IMR-90 (cell line): Measurements from ENCODE around the gene FAM98C. TPM values are rescaled to one million over a fixed set of nuclear protein-coding genes. Genes with fewer than 3 reads are reported as not detected.
A peak's percentile ranks its signal among the peaks of the same experiment; 100 is the strongest.

Experiments
- ATAC-seq: fragments of 200-7000 bp; cut with Tn5 transposase; 2 replicates; pipeline ENCODE4 v1.9.1; 2020; ENCODE audit warnings: low read depth, mild to moderate bottlenecking, moderate library complexity
- BruUV-seq: library from RNA; stranded (reverse); fragments of 400-500 nt; replicated peaks from 2 replicates; lab custom pipeline; 2021; lab: Mats Ljungman, UMichigan
- CTCF ChIA-PET: fragments of 300-600 bp; formaldehyde crosslinking; extraction: SDS; loops from one replicate; lab custom pipeline; 2021; ENCODE audit warnings: antibody characterized with exemption; lab: Yijun Ruan, JAX
- POLR2A ChIA-PET: fragments of 300-600 bp; sonication (Branson Sonifier 250); formaldehyde crosslinking; loops from one replicate; lab custom pipeline; 2022; ENCODE audit warnings: antibody characterized with exemption; ENCODE audit not compliant: unreplicated experiment; lab: Charles Lee
- DNase-seq: peaks from one replicate; pipeline ENCODE4 v3.0.0; 2013
- H2AFZ ChIP-seq: replicated peaks from 2 replicates; pipeline ENCODE3; 2013; ENCODE audit warnings: low read length, mild to moderate bottlenecking; ENCODE audit not compliant: poor library complexity
- H2AK5ac ChIP-seq: 2 replicates; pipeline ENCODE4 v1.6.1; 2013; ENCODE audit warnings: low read depth, low read length, inconsistent platforms
- H2AK9ac ChIP-seq: replicated peaks from 2 replicates; pipeline ENCODE3; 2013; ENCODE audit warnings: mild to moderate bottlenecking, low read depth, low read length, moderate library complexity; ENCODE audit not compliant: poor library complexity
- H2BK120ac ChIP-seq: 2 replicates; pipeline ENCODE4 v1.6.1; 2013; ENCODE audit warnings: low read depth, low read length, inconsistent platforms
- H2BK15ac ChIP-seq: 3 replicates; pipeline ENCODE4 v1.6.1; 2013; ENCODE audit warnings: low read depth, low read length, inconsistent platforms
- H2BK20ac ChIP-seq: 2 replicates; pipeline ENCODE4 v1.6.1; 2013; ENCODE audit warnings: low read depth, mild to moderate bottlenecking, inconsistent platforms, low read length, moderate library complexity
- H2BK5ac ChIP-seq: 2 replicates; pipeline ENCODE4 v1.6.1; 2013; ENCODE audit warnings: mild to moderate bottlenecking, low read depth, low read length, inconsistent platforms; ENCODE audit not compliant: poor library complexity, severe bottlenecking
- H3K14ac ChIP-seq: replicated peaks from 2 replicates; pipeline ENCODE4 v1.6.1; 2013; ENCODE audit warnings: low read depth, low read length, inconsistent platforms
- H3K18ac ChIP-seq: 2 replicates; pipeline ENCODE4 v1.6.1; 2013; ENCODE audit warnings: low read depth, low read length, control low read depth
- H3K23ac ChIP-seq: 2 replicates; pipeline ENCODE4 v1.6.1; 2013; ENCODE audit warnings: low read depth, low read length, inconsistent platforms
- H3K27ac ChIP-seq: 2 replicates; pipeline ENCODE4 v1.5.1; 2013; ENCODE audit warnings: mild to moderate bottlenecking, control low read depth, low read length; ENCODE audit not compliant: insufficient read depth
- H3K27me3 ChIP-seq: 2 replicates; pipeline ENCODE4 v1.6.1; 2013; ENCODE audit warnings: low read length; ENCODE audit not compliant: control insufficient read depth, insufficient read depth
- H3K36me3 ChIP-seq: 2 replicates; pipeline ENCODE4 v1.6.1; 2013; ENCODE audit warnings: low read length, mixed read lengths; ENCODE audit not compliant: control insufficient read depth, insufficient read depth
- H3K4ac ChIP-seq: 2 replicates; pipeline ENCODE4 v1.6.1; 2013; ENCODE audit warnings: low read depth, low read length, inconsistent platforms
- H3K4me1 ChIP-seq: 2 replicates; pipeline ENCODE4 v1.6.1; 2013; ENCODE audit warnings: low read length, mixed read lengths; ENCODE audit not compliant: control insufficient read depth, insufficient read depth
- H3K4me2 ChIP-seq: 2 replicates; pipeline ENCODE4 v1.6.1; 2013; ENCODE audit warnings: low read depth, mild to moderate bottlenecking, control low read depth, low read length, moderate library complexity
- H3K4me3 ChIP-seq: 2 replicates; pipeline ENCODE4 v1.5.1; 2013; ENCODE audit warnings: low read depth, mild to moderate bottlenecking, control low read depth, low read length, moderate library complexity; ENCODE audit not compliant: insufficient read depth
- H3K56ac ChIP-seq: 2 replicates; pipeline ENCODE4 v1.6.1; 2013; ENCODE audit warnings: low read length, inconsistent platforms; ENCODE audit not compliant: insufficient read depth; ENCODE audit errors: extremely low read depth
- H3K79me1 ChIP-seq, 2 experiments: 2 replicates each; pipeline ENCODE4 v1.6.1; 2013; ENCODE audit warnings: low read length in 2 of 2, inconsistent platforms in 1 of 2, low read depth in 1 of 2
- H3K9ac ChIP-seq: 2 replicates; pipeline ENCODE4 v1.6.1; 2013; ENCODE audit warnings: low read depth, low read length, control low read depth
- H3K9me1 ChIP-seq: 2 replicates; pipeline ENCODE4 v1.6.1; 2013; ENCODE audit warnings: low read length, inconsistent platforms; ENCODE audit not compliant: insufficient read depth
- H3K9me3 ChIP-seq: 2 replicates; pipeline ENCODE4 v1.6.1; 2013; ENCODE audit warnings: low read length; ENCODE audit not compliant: control insufficient read depth, insufficient read depth
- H4K20me1 ChIP-seq: 2 replicates; pipeline ENCODE4 v1.6.1; 2013; ENCODE audit warnings: low read length, inconsistent platforms; ENCODE audit not compliant: insufficient read depth
- H4K5ac ChIP-seq: 2 replicates; pipeline ENCODE4 v1.6.1; 2013; ENCODE audit warnings: mild to moderate bottlenecking, low read depth, low read length, control low read depth
- H4K8ac ChIP-seq, 2 experiments: 2 replicates each; pipeline ENCODE4 v1.6.1; 2013; ENCODE audit warnings: low read depth in 2 of 2, low read length in 2 of 2, control low read depth in 1 of 2, inconsistent platforms in 1 of 2
- H4K91ac ChIP-seq: 2 replicates; pipeline ENCODE4 v1.6.1; 2013; ENCODE audit warnings: low read depth, low read length, inconsistent platforms; ENCODE audit not compliant: insufficient read depth
- BHLHE40 ChIP-seq: fragments of 150-350 bp; IDR thresholded peaks from 2 replicates; pipeline ENCODE4 v1.6.1; 2016; ENCODE audit warnings: mild to moderate bottlenecking, low read depth, low read length
- CEBPB ChIP-seq: IDR thresholded peaks from 2 replicates; pipeline ENCODE4 v1.6.1; 2012; ENCODE audit warnings: low read depth, low read length, improper control_type of control experiment
- CHD1 ChIP-seq: IDR thresholded peaks from 2 replicates; pipeline ENCODE4 v1.6.1; 2012; ENCODE audit warnings: low read depth, low read length, improper control_type of control experiment
- FOS ChIP-seq: fragments of 150-350 bp; IDR thresholded peaks from 2 replicates; pipeline ENCODE4 v1.6.1; 2016; ENCODE audit warnings: low read depth, low read length
- MAFK ChIP-seq: IDR thresholded peaks from 2 replicates; pipeline ENCODE4 v1.6.1; 2012; ENCODE audit warnings: low read depth, low read length, improper control_type of control experiment
- MXI1 ChIP-seq: IDR thresholded peaks from 2 replicates; pipeline ENCODE4 v1.6.1; 2012; ENCODE audit warnings: low read depth, mild to moderate bottlenecking, low read length, moderate library complexity, borderline replicate concordance
- NFE2L2 ChIP-seq: fragments of 150-350 bp; IDR thresholded peaks from 2 replicates; pipeline ENCODE4 v1.6.1; 2016; ENCODE audit warnings: low read depth, mild to moderate bottlenecking, low read length
- POLR2A ChIP-seq: IDR thresholded peaks from 2 replicates; pipeline ENCODE4 v1.6.1; 2012; ENCODE audit warnings: mild to moderate bottlenecking, low read depth, low read length
- RCOR1 ChIP-seq: IDR thresholded peaks from 2 replicates; pipeline ENCODE4 v1.6.1; 2012; ENCODE audit warnings: mild to moderate bottlenecking, low read length, improper control_type of control experiment; ENCODE audit not compliant: insufficient replicate concordance
- RFX5 ChIP-seq: IDR thresholded peaks from 2 replicates; pipeline ENCODE4 v1.8.0; 2012; ENCODE audit warnings: low read depth, mild to moderate bottlenecking, low read length, moderate library complexity
- SMC3 ChIP-seq: fragments of 150-350 bp; IDR thresholded peaks from 2 replicates; pipeline ENCODE4 v1.6.1; 2016; ENCODE audit warnings: low read depth, mild to moderate bottlenecking, antibody characterized with exemption, low read length, moderate library complexity
- WGBS, 2 experiments: methylation state at CpG; one replicate each; pipeline versions ENCODE4 v1.1.5 to v1.1.7; 2013; ENCODE audit warnings: missing lambda C conversion rate in 2 of 2; ENCODE audit not compliant: insufficient read length in 1 of 2; ENCODE audit errors: extremely low coverage in 2 of 2; 5-methylcytosine and 5-hydroxymethylcytosine counted together
- dilution Hi-C: fragments of 300-500 bp; cut with HindIII; formaldehyde crosslinking; loops from one replicate; pipeline ENCODE4 v1.14.3; 2018; ENCODE audit warnings: low sequenced_read_pairs; ENCODE audit not compliant: unreplicated experiment
- in situ Hi-C: fragments of 300-500 bp; cut with MboI; formaldehyde crosslinking; loops from 3 replicates; pipeline ENCODE4 v1.14.3; 2019; ENCODE audit warnings: low sequenced_read_pairs, inconsistent platforms, mixed read lengths
- intact Hi-C: fragments of 100-400 bp; cut with micrococcal nuclease; formaldehyde crosslinking; loops from 2 replicates; pipeline ENCODE4 v1.10.0; 2022
- polyA plus RNA-seq, 3 experiments: library from polyadenylated mRNA; depleted of rRNA; stranded (reverse); fragments of >200 nt; gene quantifications; 2 replicates each; pipeline ENCODE4 v1.2.3, GENCODE V29; 2012; ENCODE audit warnings: low replicate concordance in 1 of 3
- total RNA-seq: library from RNA; depleted of rRNA; stranded (reverse); fragments of >200 nt; gene quantifications from 2 replicates; pipeline ENCODE4 v1.2.3, GENCODE V29; 2012
- TF ChIP-seq, protein P1 (sequence below): fragments of 150-350 bp; IDR thresholded peaks from 2 replicates; pipeline ENCODE4 v1.6.1; 2017; ENCODE audit warnings: mild to moderate bottlenecking, antibody characterized with exemption, low read length, low read depth
- TF ChIP-seq, protein P2 (sequence below): fragments of 150-350 bp; IDR thresholded peaks from 2 replicates; pipeline ENCODE4 v1.6.1; 2016; ENCODE audit warnings: low read depth, mild to moderate bottlenecking, low read length, moderate library complexity, borderline replicate concordance

FAM98C gene
- total and polyA plus RNA-seq, 2 of the 4 experiments (the other 2 are of a cell fraction): 3.6 to 17.9 TPM

- H2AFZ ChIP-seq: peak overlapping the region; percentile 61
- in situ Hi-C loops: no loop called here
- H3K27me3 ChIP-seq: no peaks in the 10 kb centered on the region
- DNase-seq: no peak
- H2AK9ac ChIP-seq: peak overlapping the region; percentile 98
- BruUV-seq: no TSS peak
- H2AK5ac ChIP-seq: peak overlapping the region; percentile 100
- dilution Hi-C loops: no loop called here
- peaks cover 11 to 36% of the 10 kb centered on the region in 2 experiments; a peak in 3 of 4 replicates for H3K79me1 ChIP-seq
- H3K56ac ChIP-seq: no peak overlapping the region
- no peaks in the 10 kb centered on the region for H3K9me3 ChIP-seq
- H4K5ac ChIP-seq: peak overlapping the region; percentile 82
- H3K4me1 ChIP-seq: peaks cover 4% of the 10 kb centered on the region
- H2BK15ac ChIP-seq: peak overlapping the region; percentile 93
- no peak for ATAC-seq
- peaks cover 8% of the 10 kb centered on the region for H4K20me1 ChIP-seq
- peak overlapping the region; percentile 73 for H3K27ac ChIP-seq
- peak overlapping the region; percentile 89 for H2BK120ac ChIP-seq
- H3K18ac ChIP-seq: peak overlapping the region; percentile 43; the same call in 1 of the 2 replicates
- H3K14ac ChIP-seq: peak overlapping the region; percentile 95
- H3K23ac ChIP-seq: peak overlapping the region; percentile 89
- H3K4me3 ChIP-seq: peak overlapping the region; percentile 67
- intact Hi-C loops: loop anchor here (2.0 to 5.0 kb wide), 2 partner anchors 15 to 158 kb away; partner anchors contain the start of gene PSMD8
- peaks cover 7% of the 10 kb centered on the region for H3K9me1 ChIP-seq
- H2BK5ac ChIP-seq: peak overlapping the region; percentile 54
- WGBS, 2 experiments: 39% methylated on average over 8 of the region's 22 CpGs; no CpG with 5 or more reads in 1 of the 2 experiments
- peaks cover 16% of the 10 kb centered on the region for H3K36me3 ChIP-seq
- peak overlapping the region; percentile 97 for H3K4ac ChIP-seq
- ChIA-PET CTCF (interaction anchor here (0.7 to 1.0 kb wide), 2 partner anchors 13 to 30 kb away, joined by 4 to 5 read pairs; partner anchors contain the start of gene FAM98C), POLR2A (interaction anchor here (0.5 to 1.5 kb wide), 5 partner anchors 13 to 946 kb away, joined by 3 to 6 read pairs (median 3); partner anchors contain the start of gene FAM98C)
- peak overlapping the region; percentile 92 for H2BK20ac ChIP-seq
- peak overlapping the region; percentile 49 for H3K9ac ChIP-seq
- peak overlapping the region; percentile 83 to 96 for H4K8ac ChIP-seq
- peak overlapping the region; percentile 96 for H4K91ac ChIP-seq
- peak overlapping the region; percentile 70 for H3K4me2 ChIP-seq
- TF ChIP-seq SMC3: no peak
- TF ChIP-seq POLR2A: no peak
- TF ChIP-seq CEBPB: no peak
- TF ChIP-seq MXI1: no peak
- no peak for TF ChIP-seq BHLHE40
- TF ChIP-seq CHD1: no peak
- TF ChIP-seq MAFK: no peak
- TF ChIP-seq, protein P1, sequence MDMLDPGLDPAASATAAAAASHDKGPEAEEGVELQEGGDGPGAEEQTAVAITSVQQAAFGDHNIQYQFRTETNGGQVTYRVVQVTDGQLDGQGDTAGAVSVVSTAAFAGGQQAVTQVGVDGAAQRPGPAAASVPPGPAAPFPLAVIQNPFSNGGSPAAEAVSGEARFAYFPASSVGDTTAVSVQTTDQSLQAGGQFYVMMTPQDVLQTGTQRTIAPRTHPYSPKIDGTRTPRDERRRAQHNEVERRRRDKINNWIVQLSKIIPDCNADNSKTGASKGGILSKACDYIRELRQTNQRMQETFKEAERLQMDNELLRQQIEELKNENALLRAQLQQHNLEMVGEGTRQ: no peak
- TF ChIP-seq FOS: no peak
- TF ChIP-seq RFX5: no peak
- TF ChIP-seq, protein P2, sequence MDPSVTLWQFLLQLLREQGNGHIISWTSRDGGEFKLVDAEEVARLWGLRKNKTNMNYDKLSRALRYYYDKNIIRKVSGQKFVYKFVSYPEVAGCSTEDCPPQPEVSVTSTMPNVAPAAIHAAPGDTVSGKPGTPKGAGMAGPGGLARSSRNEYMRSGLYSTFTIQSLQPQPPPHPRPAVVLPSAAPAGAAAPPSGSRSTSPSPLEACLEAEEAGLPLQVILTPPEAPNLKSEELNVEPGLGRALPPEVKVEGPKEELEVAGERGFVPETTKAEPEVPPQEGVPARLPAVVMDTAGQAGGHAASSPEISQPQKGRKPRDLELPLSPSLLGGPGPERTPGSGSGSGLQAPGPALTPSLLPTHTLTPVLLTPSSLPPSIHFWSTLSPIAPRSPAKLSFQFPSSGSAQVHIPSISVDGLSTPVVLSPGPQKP: no peak
- no peak for TF ChIP-seq RCOR1
- no peak for TF ChIP-seq NFE2L2
These were observed 12.7 kb upstream of the FAM98C start for GRCh38 chr19:38389957-38390924.
